Tibial nerve (tissue), 4 donors: ENCODE results near the gene DDOST. TPM values are rescaled to one million over a fixed set of nuclear protein-coding genes. Genes with fewer than 3 reads are reported as not detected.

Experiments used
- DNase-seq, 2 donors: peaks; one replicate each; pipeline ENCODE4 v3.0.0-alpha.2; 2019; ENCODE audit warnings: low spot score in 2 of 2
- H3K27ac ChIP-seq, 4 donors: fragments of 200-600 bp; sonication (generic) in 3 of 4; one replicate each; pipeline ENCODE4 v1.5.1; 2017 to 2019; ENCODE audit warnings: mild to moderate bottlenecking in 1 of 4
- H3K27me3 ChIP-seq, 2 donors: fragments of 200-600 bp; sonication (generic) in 1 of 2; one replicate each; pipeline versions ENCODE4 v1.5.1 to v1.6.0; 2017 to 2019
- H3K36me3 ChIP-seq, 3 donors: fragments of 200-600 bp; sonication (generic); one replicate each; pipeline ENCODE4 v1.5.1; 2018 to 2019
- H3K4me1 ChIP-seq, 4 donors: fragments of 200-600 bp; sonication (generic) in 3 of 4; one replicate each; pipeline ENCODE4 v1.5.1; 2017 to 2019
- H3K4me3 ChIP-seq, 4 donors: fragments of 200-600 bp; sonication (generic) in 3 of 4; one replicate each; pipeline ENCODE4 v1.5.1; 2017 to 2019; ENCODE audit warnings: mild to moderate bottlenecking in 1 of 4, moderate library complexity in 1 of 4
- H3K9me3 ChIP-seq, 4 donors: fragments of 200-600 bp; sonication (generic) in 3 of 4; one replicate each; pipeline ENCODE4 v1.5.1; 2017 to 2019
- EP300 ChIP-seq, 2 donors: sonication (generic); formaldehyde crosslinking; IDR thresholded peaks; one replicate each; pipeline ENCODE4 v1.6.1; 2017; ENCODE audit warnings: antibody characterized with exemption in 2 of 2, mild to moderate bottlenecking in 1 of 2
- POLR2A ChIP-seq, 2 donors: fragments of 450-650 bp; IDR thresholded peaks; one replicate each; pipeline ENCODE4 v1.6.1; 2017; ENCODE audit warnings: antibody characterized with exemption in 2 of 2, mild to moderate bottlenecking in 2 of 2, moderate library complexity in 2 of 2
- WGBS, 2 donors: methylation state at CpG; one replicate each; pipeline ENCODE4 v1.1.5; 2018; 5-methylcytosine and 5-hydroxymethylcytosine counted together
- total RNA-seq, 4 donors: library from RNA; depleted of rRNA; stranded (reverse); fragments of >200 nt; gene quantifications; one replicate each; pipeline ENCODE4 v1.1.0, GENCODE V29; 2016
- TF ChIP-seq, protein P1 (sequence below), 5 experiments: fragments of 200-600 bp in 3 of 5; fragments of 450-650 bp in 2 of 5; sonication (generic) in 3 of 5; IDR thresholded peaks; one replicate each; pipeline ENCODE4 v1.5.1; 2016 to 2019; ENCODE audit warnings: antibody characterized with exemption in 5 of 5, mild to moderate bottlenecking in 3 of 5, moderate library complexity in 2 of 5

The DDOST gene
- total RNA-seq, 4 donors from 2014 or later = 79.7 to 115 (median 99.6) TPM

DNA sequence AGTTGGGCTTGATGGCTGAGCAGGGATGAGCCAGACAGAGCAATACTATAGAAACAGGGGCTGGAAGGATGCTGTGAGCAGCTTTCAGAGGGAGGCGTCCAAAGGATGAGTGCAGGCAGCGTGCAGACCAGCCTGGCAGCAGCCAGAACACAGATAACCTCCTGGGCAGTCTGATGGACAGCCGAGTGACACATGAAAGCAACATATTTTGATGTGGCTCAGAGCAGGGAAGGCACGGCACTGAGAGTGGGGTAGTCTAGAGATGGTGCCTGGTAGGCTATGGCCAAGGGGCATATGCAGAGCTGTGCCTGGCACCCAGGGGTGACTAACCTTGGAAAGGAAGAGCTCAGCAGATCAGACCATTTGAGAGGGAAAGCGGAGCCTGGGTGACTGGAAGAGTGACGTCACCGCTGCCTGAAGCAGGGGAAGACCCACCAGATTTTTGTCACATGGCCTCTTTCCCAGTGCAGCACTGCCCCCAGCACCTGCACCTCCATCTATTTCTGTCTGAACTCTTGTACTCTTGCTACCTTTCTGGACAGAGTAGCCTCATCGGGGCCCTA lies 24.3 kb downstream of the DDOST start:
- peaks cover 0 to 53% (median 6%) of the 10 kb centered on the region in 3 donors for H3K36me3 ChIP-seq

GRCh38 chr1:20634594-20635084 lies 26.5 kb downstream of the DDOST start:
- Histone ChIP-seq H3K4me1 (peaks cover 0 to 32% (median 12%) of the 10 kb centered on the region in 4 donors), H3K36me3 (peaks cover 0 to 31% (median 5%) of the 10 kb centered on the region in 3 donors), H3K27ac (peak overlapping the region in 2 of 4 donors; percentile 94 to 95), H3K9me3 (no peaks in the 10 kb centered on the region), H3K4me3 (peak overlapping the region; percentile 71 to 99 (median 92)), H3K27me3 (peaks cover 0 to 6% of the 10 kb centered on the region in 2 donors)
- DNase-seq = no peak
- 10% methylated on average over 4 of the region's 4 CpGs for WGBS, 2 donors
- no peak for TF ChIP-seq POLR2A (IDR thresholded peaks at IDR 0.05)
- TF ChIP-seq EP300 (IDR thresholded peaks at IDR 0.05) = no peak
- TF ChIP-seq, protein P1, sequence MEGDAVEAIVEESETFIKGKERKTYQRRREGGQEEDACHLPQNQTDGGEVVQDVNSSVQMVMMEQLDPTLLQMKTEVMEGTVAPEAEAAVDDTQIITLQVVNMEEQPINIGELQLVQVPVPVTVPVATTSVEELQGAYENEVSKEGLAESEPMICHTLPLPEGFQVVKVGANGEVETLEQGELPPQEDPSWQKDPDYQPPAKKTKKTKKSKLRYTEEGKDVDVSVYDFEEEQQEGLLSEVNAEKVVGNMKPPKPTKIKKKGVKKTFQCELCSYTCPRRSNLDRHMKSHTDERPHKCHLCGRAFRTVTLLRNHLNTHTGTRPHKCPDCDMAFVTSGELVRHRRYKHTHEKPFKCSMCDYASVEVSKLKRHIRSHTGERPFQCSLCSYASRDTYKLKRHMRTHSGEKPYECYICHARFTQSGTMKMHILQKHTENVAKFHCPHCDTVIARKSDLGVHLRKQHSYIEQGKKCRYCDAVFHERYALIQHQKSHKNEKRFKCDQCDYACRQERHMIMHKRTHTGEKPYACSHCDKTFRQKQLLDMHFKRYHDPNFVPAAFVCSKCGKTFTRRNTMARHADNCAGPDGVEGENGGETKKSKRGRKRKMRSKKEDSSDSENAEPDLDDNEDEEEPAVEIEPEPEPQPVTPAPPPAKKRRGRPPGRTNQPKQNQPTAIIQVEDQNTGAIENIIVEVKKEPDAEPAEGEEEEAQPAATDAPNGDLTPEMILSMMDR (IDR thresholded peaks at IDR 0.05) = no peak

More for the DNA sequence above, 24.3 kb downstream of the DDOST start:
- TF ChIP-seq POLR2A (IDR thresholded peaks at IDR 0.05) (no peak), EP300 (IDR thresholded peaks at IDR 0.05) (no peak)
- TF ChIP-seq, protein P1 (IDR thresholded peaks at IDR 0.05) = no peak
- no peak for DNase-seq
- 88 to 91% methylated on average over 8 of the region's 8 CpGs for WGBS, 2 donors
- Histone ChIP-seq H3K4me3 (no peak overlapping the region), H3K27me3 (no peaks in the 10 kb centered on the region), H3K9me3 (no peaks in the 10 kb centered on the region), H3K27ac (no peak overlapping the region), H3K4me1 (peaks cover 0 to 32% (median 12%) of the 10 kb centered on the region in 4 donors)

DNA sequence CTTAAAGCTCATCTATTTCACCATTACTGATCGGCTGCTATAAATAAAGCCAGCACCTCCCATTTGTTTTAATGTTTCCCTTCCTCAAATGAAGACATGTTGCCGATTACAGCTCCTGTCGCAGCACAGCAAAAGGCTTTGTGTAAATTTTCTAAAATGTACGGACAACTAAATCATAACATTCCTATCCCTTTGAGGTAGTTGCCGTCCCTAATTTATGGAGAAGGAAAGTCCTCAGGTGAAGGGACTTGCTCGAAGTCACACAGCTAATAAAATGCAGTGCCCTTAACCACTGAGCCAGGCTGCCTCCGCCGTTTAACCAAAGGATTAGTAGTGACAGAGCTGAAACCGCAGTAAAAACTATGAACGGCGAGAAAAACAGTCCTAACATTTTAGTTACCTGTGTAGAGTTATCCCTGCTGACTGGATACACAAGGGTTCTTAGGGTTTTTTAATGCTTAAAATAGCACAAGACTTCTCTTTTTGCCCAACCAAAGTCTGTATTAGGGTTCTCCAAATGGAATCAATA lies 27.0 kb downstream of the DDOST start:
- H3K36me3 ChIP-seq = peaks cover 0 to 26% (median 0%) of the 10 kb centered on the region in 3 donors
- peak overlapping the region; percentile 71 to 99 (median 92) for H3K4me3 ChIP-seq
- TF ChIP-seq, protein P1 (IDR thresholded peaks at IDR 0.05) = no peak
- TF ChIP-seq POLR2A (IDR thresholded peaks at IDR 0.05) (no peak), EP300 (IDR thresholded peaks at IDR 0.05) (no peak)
- no peak for DNase-seq
- WGBS, 2 donors = 1 to 2% methylated on average over 11 of the region's 11 CpGs
- H3K27me3 ChIP-seq = peaks cover 0 to 6% of the 10 kb centered on the region in 2 donors
- peak overlapping the region; percentile 21 to 95 (median 93) for H3K27ac ChIP-seq
- H3K9me3 ChIP-seq = no peaks in the 10 kb centered on the region
- peaks cover 0 to 32% (median 12%) of the 10 kb centered on the region in 4 donors for H3K4me1 ChIP-seq

DNA sequence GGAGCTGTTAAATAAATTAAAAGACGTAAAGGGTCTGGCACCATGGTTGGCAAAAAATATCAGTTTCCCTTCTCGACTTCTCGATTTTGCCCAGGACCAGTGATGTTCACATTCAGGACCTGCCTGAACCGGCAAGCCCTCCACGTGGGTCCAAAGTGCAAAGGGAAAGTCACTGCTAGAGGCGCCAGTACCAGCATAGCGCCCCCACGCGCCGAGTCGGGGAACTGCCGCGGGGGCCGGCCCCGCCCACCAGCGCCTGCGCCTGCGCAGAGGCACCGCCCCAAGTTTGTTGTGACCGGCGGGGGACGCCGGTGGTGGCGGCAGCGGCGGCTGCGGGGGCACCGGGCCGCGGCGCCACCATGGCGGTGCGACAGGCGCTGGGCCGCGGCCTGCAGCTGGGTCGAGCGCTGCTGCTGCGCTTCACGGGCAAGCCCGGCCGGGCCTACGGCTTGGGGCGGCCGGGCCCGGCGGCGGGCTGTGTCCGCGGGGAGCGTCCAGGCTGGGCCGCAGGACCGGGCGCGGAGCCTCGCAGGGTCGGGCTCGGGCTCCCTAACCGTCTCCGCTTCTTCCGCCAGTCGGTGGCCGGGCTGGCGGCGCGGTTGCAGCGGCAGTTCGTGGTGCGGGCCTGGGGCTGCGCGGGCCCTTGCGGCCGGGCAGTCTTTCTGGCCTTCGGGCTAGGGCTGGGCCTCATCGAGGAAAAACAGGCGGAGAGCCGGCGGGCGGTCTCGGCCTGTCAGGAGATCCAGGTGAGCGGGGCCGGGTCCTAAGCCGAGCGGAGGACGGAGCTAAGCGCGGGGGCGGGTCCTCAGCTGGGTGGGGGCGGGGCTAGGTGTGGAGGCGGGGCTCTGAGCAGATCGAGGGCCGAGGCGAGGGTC lies 27.7 kb downstream of the DDOST start, which contains the start of gene PINK1:
PINK1 (plus strand) TSS at position 269 of the 875 bp plus-strand sequence; CDS start at position 360, 91 bp downstream.
- peak within 1 kb of the TSS; percentile 21 to 95 (median 93) for H3K27ac ChIP-seq
- TF ChIP-seq POLR2A (IDR thresholded peaks at IDR 0.05) = peak; percentile 70 to 86
- TF ChIP-seq, protein P1 (IDR thresholded peaks at IDR 0.05) = peak; percentile 96 to 100 (median 99)
- TF ChIP-seq EP300 (IDR thresholded peaks at IDR 0.05) = peak in 1 of 2 donors; percentile 66
- no peaks in the 10 kb centered on the region for H3K9me3 ChIP-seq
- peak within 1 kb of the TSS; percentile 71 to 99 (median 92) for H3K4me3 ChIP-seq
- WGBS, 2 donors = 5% methylated on average over 20 to 29 of the region's 93 CpGs
- peak; percentile 62 to 77 for DNase-seq
- peaks cover 0 to 10% of the 10 kb centered on the region in 2 donors for H3K27me3 ChIP-seq
- H3K36me3 ChIP-seq = peaks cover 0 to 19% (median 0%) of the 10 kb centered on the region in 3 donors
- H3K4me1 ChIP-seq = peaks cover 0 to 32% (median 12%) of the 10 kb centered on the region in 4 donors
